ENCODE data around the gene SLC2A10.

GRCh38 chr20:46663531-46663930, 45.9 kb upstream of the SLC2A10 start:
- TF ChIP-seq CTCF (IDR thresholded peaks at IDR 0.05; ENCODE audit: low read depth, low read length) (no peak), MAX (IDR thresholded peaks at IDR 0.05; ENCODE audit: low read depth, low read length) (no peak), POLR2A (IDR thresholded peaks at IDR 0.05; ENCODE audit: extremely low read depth, insufficient read length) (no peak), MYC (IDR thresholded peaks at IDR 0.05; ENCODE audit: low read depth, low read length) (no peak)

Measured in NB4 (cell line).